ENCODE results near the gene NEURL1. TPM values are rescaled to one million over a fixed set of nuclear protein-coding genes. Genes with fewer than 3 reads are reported as not detected.

The NEURL1 gene
- total RNA-seq, 1 experiment from 2014 or later = 0.84 TPM

- ChIA-PET POLR2A (no interaction called here), CTCF (no interaction called here)
- H3K36me3 ChIP-seq (ENCODE audit: control insufficient read depth, insufficient read depth, low read length) = no peaks in the 10 kb centered on the region
- Mint-ChIP-seq H3K4me1 (ENCODE audit: low read depth, unreplicated experiment) (no peaks in the 10 kb centered on the region), H3K9me3 (ENCODE audit: unreplicated experiment) (no peaks in the 10 kb centered on the region), H3K27me3 (ENCODE audit: insufficient read depth, unreplicated experiment) (no peaks in the 10 kb centered on the region), H3K4me3 (ENCODE audit: unreplicated experiment) (no peak overlapping the region), H3K36me3 (ENCODE audit: insufficient read depth, unreplicated experiment) (no peaks in the 10 kb centered on the region), H3K27ac (ENCODE audit: unreplicated experiment) (no peak overlapping the region)
- BruUV-seq (replicated peaks) = no TSS peak
- H3K9me3 ChIP-seq = no peaks in the 10 kb centered on the region
- H3K4me1 ChIP-seq = no peaks in the 10 kb centered on the region
- intact Hi-C loops (cut with micrococcal nuclease; ENCODE audit: unreplicated experiment) = no loop called here
- no peaks in the 10 kb centered on the region; the same call in 1 of the 2 replicates for H3K27me3 ChIP-seq (replicated peaks; ENCODE audit: control insufficient read depth, insufficient read depth, low read length)
- no peak overlapping the region for H3K4me3 ChIP-seq (ENCODE audit: low read depth, low read length)
- DNase-seq = no peak
- TF ChIP-seq, protein P1, sequence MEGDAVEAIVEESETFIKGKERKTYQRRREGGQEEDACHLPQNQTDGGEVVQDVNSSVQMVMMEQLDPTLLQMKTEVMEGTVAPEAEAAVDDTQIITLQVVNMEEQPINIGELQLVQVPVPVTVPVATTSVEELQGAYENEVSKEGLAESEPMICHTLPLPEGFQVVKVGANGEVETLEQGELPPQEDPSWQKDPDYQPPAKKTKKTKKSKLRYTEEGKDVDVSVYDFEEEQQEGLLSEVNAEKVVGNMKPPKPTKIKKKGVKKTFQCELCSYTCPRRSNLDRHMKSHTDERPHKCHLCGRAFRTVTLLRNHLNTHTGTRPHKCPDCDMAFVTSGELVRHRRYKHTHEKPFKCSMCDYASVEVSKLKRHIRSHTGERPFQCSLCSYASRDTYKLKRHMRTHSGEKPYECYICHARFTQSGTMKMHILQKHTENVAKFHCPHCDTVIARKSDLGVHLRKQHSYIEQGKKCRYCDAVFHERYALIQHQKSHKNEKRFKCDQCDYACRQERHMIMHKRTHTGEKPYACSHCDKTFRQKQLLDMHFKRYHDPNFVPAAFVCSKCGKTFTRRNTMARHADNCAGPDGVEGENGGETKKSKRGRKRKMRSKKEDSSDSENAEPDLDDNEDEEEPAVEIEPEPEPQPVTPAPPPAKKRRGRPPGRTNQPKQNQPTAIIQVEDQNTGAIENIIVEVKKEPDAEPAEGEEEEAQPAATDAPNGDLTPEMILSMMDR (IDR thresholded peaks at IDR 0.05; ENCODE audit: insufficient read depth in 1 of 2, low read depth in 1 of 2, low read length in 1 of 2, severe bottlenecking in 1 of 2, unreplicated experiment in 1 of 2) = no peak
Measured at GRCh38 chr10:103562383-103562782, 68.9 kb downstream of the NEURL1 start.

DNA sequence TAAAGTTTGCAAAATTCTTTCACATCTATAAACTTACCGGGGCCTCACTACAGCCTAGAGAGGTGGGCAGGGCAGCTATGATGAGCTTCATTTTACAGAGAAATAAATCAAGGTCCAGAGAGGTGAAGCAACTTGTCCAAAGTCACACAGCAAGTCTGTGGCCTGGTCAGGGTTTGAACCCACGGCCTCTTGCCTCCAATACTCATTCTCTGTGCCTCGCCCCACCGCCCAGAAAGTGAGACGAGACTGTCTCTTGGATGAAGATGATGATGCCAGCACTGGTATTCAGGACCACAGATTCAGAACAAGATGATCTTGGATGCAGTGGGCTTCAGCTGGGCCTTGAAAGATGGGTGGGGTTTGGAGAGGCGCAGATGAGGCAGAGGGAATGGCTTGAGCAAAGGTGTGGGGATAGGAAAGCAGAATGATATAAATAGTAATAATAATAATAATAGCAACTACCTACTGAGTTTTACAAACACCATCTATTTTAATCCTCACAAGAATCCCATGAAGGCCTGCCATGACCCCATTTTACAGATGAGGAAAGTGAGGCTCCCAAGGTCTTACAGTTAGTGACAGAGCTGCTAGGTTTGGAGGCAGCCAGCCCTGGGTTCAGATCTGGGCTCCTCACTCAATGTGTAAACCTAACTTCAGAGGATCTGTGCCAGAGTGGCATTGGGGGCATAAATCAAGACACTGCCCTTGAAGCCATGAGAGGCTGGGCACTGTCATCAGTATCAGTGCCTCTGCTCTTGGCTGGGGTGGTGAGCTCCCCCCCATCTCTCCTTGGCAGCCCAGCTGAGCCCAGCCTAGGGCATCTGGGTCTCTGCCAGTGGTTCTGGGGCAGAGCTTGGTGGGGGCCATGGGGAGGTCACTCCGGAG, 70.0 kb downstream of the NEURL1 start:
- Mint-ChIP-seq H3K4me3 (ENCODE audit: unreplicated experiment) (no peak overlapping the region), H3K36me3 (ENCODE audit: insufficient read depth, unreplicated experiment) (no peaks in the 10 kb centered on the region), H3K27me3 (ENCODE audit: insufficient read depth, unreplicated experiment) (no peaks in the 10 kb centered on the region), H3K4me1 (ENCODE audit: low read depth, unreplicated experiment) (no peaks in the 10 kb centered on the region), H3K9me3 (ENCODE audit: unreplicated experiment) (no peaks in the 10 kb centered on the region), H3K27ac (ENCODE audit: unreplicated experiment) (no peak overlapping the region)
- DNase-seq = no peak
- ChIA-PET POLR2A (interaction anchor here (0.5 kb wide), 1 partner anchor 10 kb away, joined by 3 read pairs; no protein-coding TSS in a partner anchor), CTCF (interaction anchor here (0.8 kb wide), 1 partner anchor 29 kb away, joined by 3 read pairs; no protein-coding TSS in a partner anchor)
- TF ChIP-seq, protein P1 (IDR thresholded peaks at IDR 0.05; ENCODE audit: insufficient read depth in 1 of 2, low read depth in 1 of 2, low read length in 1 of 2, severe bottlenecking in 1 of 2, unreplicated experiment in 1 of 2) = no peak
- Histone ChIP-seq H3K27me3 (replicated peaks; ENCODE audit: control insufficient read depth, insufficient read depth, low read length) (no peaks in the 10 kb centered on the region; the same call in 1 of the 2 replicates), H3K4me3 (ENCODE audit: low read depth, low read length) (no peak overlapping the region), H3K36me3 (ENCODE audit: control insufficient read depth, insufficient read depth, low read length) (no peaks in the 10 kb centered on the region), H3K4me1 (no peaks in the 10 kb centered on the region), H3K9me3 (no peaks in the 10 kb centered on the region)
- BruUV-seq (replicated peaks) = no TSS peak
- intact Hi-C loops (cut with micrococcal nuclease; ENCODE audit: unreplicated experiment) = no loop called here

GRCh38 chr10:103564116-103564501, 70.6 kb downstream of the NEURL1 start:
- H3K27ac Mint-ChIP-seq (ENCODE audit: unreplicated experiment) = no peak overlapping the region
- BruUV-seq (replicated peaks) = no TSS peak
- no peaks in the 10 kb centered on the region for H3K36me3 Mint-ChIP-seq (ENCODE audit: insufficient read depth, unreplicated experiment)
- H3K4me1 ChIP-seq = no peaks in the 10 kb centered on the region
- H3K36me3 ChIP-seq (ENCODE audit: control insufficient read depth, insufficient read depth, low read length) = no peaks in the 10 kb centered on the region
- no peaks in the 10 kb centered on the region for H3K9me3 ChIP-seq
- TF ChIP-seq, protein P1 (IDR thresholded peaks at IDR 0.05; ENCODE audit: insufficient read depth in 1 of 2, low read depth in 1 of 2, low read length in 1 of 2, severe bottlenecking in 1 of 2, unreplicated experiment in 1 of 2) = no peak
- H3K4me3 ChIP-seq (ENCODE audit: low read depth, low read length) = no peak overlapping the region
- no peak overlapping the region for H3K4me3 Mint-ChIP-seq (ENCODE audit: unreplicated experiment)
- ChIA-PET POLR2A (interaction anchor here (0.5 kb wide), 1 partner anchor 11 kb away, joined by 3 read pairs; no protein-coding TSS in a partner anchor), CTCF (interaction anchor here (0.8 kb wide), 1 partner anchor 29 kb away, joined by 3 read pairs; no protein-coding TSS in a partner anchor)
- H3K4me1 Mint-ChIP-seq (ENCODE audit: low read depth, unreplicated experiment) = no peaks in the 10 kb centered on the region
- H3K9me3 Mint-ChIP-seq (ENCODE audit: unreplicated experiment) = no peaks in the 10 kb centered on the region
- intact Hi-C loops (cut with micrococcal nuclease; ENCODE audit: unreplicated experiment) = no loop called here
- H3K27me3 Mint-ChIP-seq (ENCODE audit: insufficient read depth, unreplicated experiment) = no peaks in the 10 kb centered on the region
- H3K27me3 ChIP-seq (replicated peaks; ENCODE audit: control insufficient read depth, insufficient read depth, low read length) = no peaks in the 10 kb centered on the region; the same call in 1 of the 2 replicates
- no peak for DNase-seq

Measured in Caco-2 (cell line).